SK-N-DZ (cell line): ENCODE results near the gene CLIP3. TPM values are rescaled to one million over a fixed set of nuclear protein-coding genes. Genes with fewer than 3 reads are reported as not detected.
"Not testable (repeated sequence)": the region's sequence is repeated elsewhere in the genome, so short reads cannot be mapped to it uniquely, and the experiment has no call there.

Experiments used
- DNase-seq: peaks from one replicate; pipeline ENCODE4 v3.0.0-alpha.2; 2015; ENCODE audit warnings: low spot score
- polyA plus RNA-seq, 2 experiments: library from polyadenylated mRNA; depleted of rRNA; stranded (reverse); fragments of >200 nt; gene quantifications; 2 replicates each; pipeline ENCODE4 v1.2.3, GENCODE V29; 2014

Gene CLIP3
- polyA plus RNA-seq (2014; cell fraction: cytosol; rRNA removed): 5.6 and 6.8 TPM in 2 replicates
- polyA plus RNA-seq (2014; cell fraction: nucleus; rRNA removed): 2.9 and 8.4 TPM in 2 replicates

- DNase-seq: peak; percentile 80
These were observed at the start of gene CLIP3 for GRCh38 chr19:36032251-36033104. TSS of gene CLIP3 (minus strand) at chr19:36032873. CDS start at chr19:36032357, 516 bp downstream.

- no peak for DNase-seq
These were observed 49.2 kb upstream of the CLIP3 start for GRCh38 chr19:36081894-36082293.

- DNase-seq: no peak
These were observed 48.7 kb upstream of the CLIP3 start for GRCh38 chr19:36081385-36081784.

- DNase-seq: no peak
These were observed 46.8 kb upstream of the CLIP3 start for GRCh38 chr19:36079389-36079945.

- no peak for DNase-seq
These were observed 40.6 kb upstream of the CLIP3 start for GRCh38 chr19:36073121-36073876.

- no peak for DNase-seq
These were observed 39.4 kb upstream of the CLIP3 start for GRCh38 chr19:36072081-36072480.

- DNase-seq: not testable (repeated sequence)
These were observed 36.3 kb upstream of the CLIP3 start for GRCh38 chr19:36068810-36069499.

GRCh38 chr19:36067681-36068080 lies 35.0 kb upstream of the CLIP3 start:
- DNase-seq: no peak

GRCh38 chr19:36064826-36065225 lies 32.2 kb upstream of the CLIP3 start:
- no peak for DNase-seq

GRCh38 chr19:36061367-36061766 lies 28.7 kb upstream of the CLIP3 start:
- DNase-seq: no peak

- DNase-seq: no peak
These were observed 27.8 kb upstream of the CLIP3 start for GRCh38 chr19:36060430-36060829.

- no peak for DNase-seq
These were observed 26.7 kb upstream of the CLIP3 start for GRCh38 chr19:36059180-36059910.

GRCh38 chr19:36058481-36059179 lies 26.0 kb upstream of the CLIP3 start:
- DNase-seq: no peak

GRCh38 chr19:36054733-36055686 lies 22.3 kb upstream of the CLIP3 start, which contains the start of gene WDR62:
TSS of gene WDR62 (plus strand) at chr19:36054897. CDS start at chr19:36054972, 75 bp downstream.
- peak; percentile 93 for DNase-seq

GRCh38 chr19:36054119-36054732 lies 21.6 kb upstream of the CLIP3 start, which contains the start of gene THAP8:
TSS of gene THAP8 (minus strand) at chr19:36054285. CDS start at chr19:36054217, 68 bp downstream.
- DNase-seq: peak; percentile 98

GRCh38 chr19:36051637-36052036 lies 19.0 kb upstream of the CLIP3 start:
- DNase-seq: no peak

GRCh38 chr19:36051236-36051635 lies 18.6 kb upstream of the CLIP3 start:
- no peak for DNase-seq

GRCh38 chr19:36049080-36049698 lies 16.5 kb upstream of the CLIP3 start:
- no peak for DNase-seq
